ENCODE results near the gene KCNJ5. TPM values are rescaled to one million over a fixed set of nuclear protein-coding genes. Genes with fewer than 3 reads are reported as not detected.

Gene KCNJ5
- total RNA-seq, 1 donor = under 0.01 TPM

GRCh38 chr11:128884054-128884453 lies 7.1 kb upstream of the KCNJ5 start:
- Histone ChIP-seq H3K4me3 (ENCODE audit: low read length) (no peak overlapping the region), H3K9me3 (ENCODE audit: low read depth, low read length) (no peaks in the 10 kb centered on the region), H3K27me3 (ENCODE audit: insufficient read depth, low read length) (peaks cover 31% of the 10 kb centered on the region), H3K4me1 (ENCODE audit: insufficient read depth, low read length) (peaks cover 10% of the 10 kb centered on the region)

DNA sequence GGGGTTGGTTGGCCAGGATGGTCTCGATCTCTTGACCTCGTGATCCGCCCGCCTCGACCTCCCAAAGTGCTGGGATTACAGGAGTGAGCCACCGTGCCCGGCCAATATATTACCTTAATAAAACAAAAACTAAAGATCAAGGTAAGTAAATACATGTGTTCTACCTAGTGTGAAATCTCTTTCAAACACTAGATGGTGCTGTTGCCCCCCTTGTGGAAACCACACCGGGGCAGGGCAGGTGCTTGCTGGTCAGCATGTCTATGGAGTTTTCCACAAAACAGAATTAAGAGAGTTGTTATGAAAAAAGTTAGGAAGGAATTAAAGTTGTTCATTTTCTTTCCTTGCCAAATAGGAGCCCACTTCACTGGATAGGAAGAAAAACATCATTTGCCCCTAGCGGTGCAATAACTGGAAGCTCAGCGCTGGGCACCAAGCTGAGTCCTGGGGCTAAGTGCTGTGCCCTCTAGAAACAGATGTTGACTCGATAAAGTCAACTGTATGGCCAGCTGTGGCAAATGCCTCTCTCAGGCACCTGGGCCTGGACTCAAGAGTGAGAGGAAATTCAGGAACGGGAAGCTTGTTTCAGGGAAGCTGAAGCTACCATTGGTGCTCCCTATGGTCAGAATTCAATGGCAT lies 6.3 kb upstream of the KCNJ5 start:
- Histone ChIP-seq H3K9me3 (ENCODE audit: low read depth, low read length) (no peaks in the 10 kb centered on the region), H3K4me1 (ENCODE audit: insufficient read depth, low read length) (peaks cover 10% of the 10 kb centered on the region), H3K4me3 (ENCODE audit: low read length) (no peak overlapping the region), H3K27me3 (ENCODE audit: insufficient read depth, low read length) (peaks cover 39% of the 10 kb centered on the region)

- H3K27me3 ChIP-seq (ENCODE audit: insufficient read depth, low read length) = peaks cover 52% of the 10 kb centered on the region
- no peaks in the 10 kb centered on the region for H3K9me3 ChIP-seq (ENCODE audit: low read depth, low read length)
- H3K4me1 ChIP-seq (ENCODE audit: insufficient read depth, low read length) = peaks cover 24% of the 10 kb centered on the region
- H3K4me3 ChIP-seq (ENCODE audit: low read length) = no peak overlapping the region
Measured at GRCh38 chr11:128886406-128887124, 4.6 kb upstream of the KCNJ5 start.

DNA sequence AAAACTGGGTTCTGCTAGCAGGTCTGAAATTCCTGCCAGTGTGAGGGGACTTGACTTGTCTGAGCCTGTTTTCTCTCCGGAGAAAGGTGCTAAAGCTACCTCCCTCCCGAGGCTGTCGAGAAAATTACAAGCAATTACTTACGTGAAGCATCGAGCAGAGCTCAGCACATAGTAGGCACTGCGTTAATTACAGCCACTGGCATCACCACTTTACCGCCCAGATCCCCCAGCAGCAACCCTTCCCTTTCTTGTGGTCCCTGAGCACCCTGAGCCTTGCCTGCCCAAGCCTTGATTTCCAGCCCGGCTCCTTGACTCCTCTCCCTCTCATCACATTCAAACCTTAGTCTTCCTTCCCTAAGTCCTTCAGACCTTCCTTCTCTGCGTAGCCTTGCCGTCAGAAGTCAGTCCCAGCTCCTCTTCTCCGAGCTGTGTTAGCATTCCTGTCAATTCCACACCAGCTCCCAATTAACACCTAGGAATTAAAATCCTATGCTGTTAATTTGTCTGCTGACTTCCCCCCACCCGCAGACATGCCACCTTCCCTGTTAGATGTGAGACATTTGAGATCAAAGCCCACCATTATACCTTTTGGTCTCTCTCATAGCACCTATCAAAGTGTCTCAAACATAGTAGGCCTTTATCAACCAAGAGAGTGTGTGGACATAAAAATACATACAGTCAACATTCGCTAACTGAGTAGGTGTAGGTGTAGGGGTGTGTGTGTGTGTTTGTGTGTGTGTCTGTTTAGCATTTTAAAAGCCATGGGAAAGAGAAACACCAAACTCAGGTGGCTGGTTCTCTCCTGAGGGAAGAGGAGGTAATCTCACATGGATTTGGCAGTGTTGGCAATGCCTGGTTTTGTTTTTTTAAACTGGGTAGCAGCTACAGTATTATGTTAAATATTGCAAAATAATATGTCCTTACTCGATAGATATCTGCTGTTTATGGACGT lies 2.8 kb upstream of the KCNJ5 start:
- Histone ChIP-seq H3K4me1 (ENCODE audit: insufficient read depth, low read length) (peaks cover 30% of the 10 kb centered on the region), H3K27me3 (ENCODE audit: insufficient read depth, low read length) (peaks cover 60% of the 10 kb centered on the region), H3K4me3 (ENCODE audit: low read length) (no peak overlapping the region), H3K9me3 (ENCODE audit: low read depth, low read length) (no peaks in the 10 kb centered on the region)

- Histone ChIP-seq H3K9me3 (ENCODE audit: low read depth, low read length) (no peaks in the 10 kb centered on the region), H3K4me3 (ENCODE audit: low read length) (no peak overlapping the region), H3K27me3 (ENCODE audit: insufficient read depth, low read length) (peaks cover 55% of the 10 kb centered on the region), H3K4me1 (ENCODE audit: insufficient read depth, low read length) (peaks cover 30% of the 10 kb centered on the region)
Measured at GRCh38 chr11:128889657-128890213, 1.4 kb upstream of the KCNJ5 start.

- peaks cover 30% of the 10 kb centered on the region for H3K4me1 ChIP-seq (ENCODE audit: insufficient read depth, low read length)
- H3K4me3 ChIP-seq (ENCODE audit: low read length) = no peak overlapping the region
- H3K9me3 ChIP-seq (ENCODE audit: low read depth, low read length) = no peaks in the 10 kb centered on the region
- peaks cover 50% of the 10 kb centered on the region for H3K27me3 ChIP-seq (ENCODE audit: insufficient read depth, low read length)
Measured at GRCh38 chr11:128890216-128890542, 977 bp upstream of the KCNJ5 start.

DNA sequence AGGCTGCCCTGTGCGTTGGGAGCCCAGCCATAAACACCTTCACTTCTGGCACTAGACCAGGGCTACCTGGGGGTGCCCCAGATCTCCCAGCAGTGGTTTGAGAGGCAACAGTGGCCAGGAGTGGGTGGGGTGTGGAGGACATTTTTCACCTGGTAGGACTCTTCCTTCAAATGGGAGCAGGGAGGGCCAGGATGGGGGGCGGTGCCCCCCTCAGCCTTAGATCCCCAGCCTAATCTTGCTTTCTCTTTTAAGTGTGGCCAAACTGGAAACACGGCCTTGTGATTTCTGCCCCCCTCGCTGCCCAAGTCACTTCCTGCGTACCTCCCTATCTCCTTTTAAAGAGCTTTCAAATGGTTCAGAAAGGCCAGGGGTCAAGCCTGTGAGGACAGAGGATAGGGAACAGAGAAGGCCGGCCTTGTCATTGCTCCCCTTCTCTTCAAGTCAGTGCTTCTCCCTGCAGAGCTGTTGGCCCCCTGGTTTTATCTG lies 800 bp downstream of the KCNJ5 start:
- H3K4me3 ChIP-seq (ENCODE audit: low read length) = no peak overlapping the region
- H3K4me1 ChIP-seq (ENCODE audit: insufficient read depth, low read length) = peaks cover 24% of the 10 kb centered on the region
- H3K9me3 ChIP-seq (ENCODE audit: low read depth, low read length) = no peaks in the 10 kb centered on the region
- peaks cover 47% of the 10 kb centered on the region for H3K27me3 ChIP-seq (ENCODE audit: insufficient read depth, low read length)

GRCh38 chr11:128892866-128893565 lies 1.9 kb downstream of the KCNJ5 start:
- Histone ChIP-seq H3K4me1 (ENCODE audit: insufficient read depth, low read length) (peaks cover 20% of the 10 kb centered on the region), H3K4me3 (ENCODE audit: low read length) (no peak overlapping the region), H3K9me3 (ENCODE audit: low read depth, low read length) (no peaks in the 10 kb centered on the region), H3K27me3 (ENCODE audit: insufficient read depth, low read length) (peaks cover 39% of the 10 kb centered on the region)

DNA sequence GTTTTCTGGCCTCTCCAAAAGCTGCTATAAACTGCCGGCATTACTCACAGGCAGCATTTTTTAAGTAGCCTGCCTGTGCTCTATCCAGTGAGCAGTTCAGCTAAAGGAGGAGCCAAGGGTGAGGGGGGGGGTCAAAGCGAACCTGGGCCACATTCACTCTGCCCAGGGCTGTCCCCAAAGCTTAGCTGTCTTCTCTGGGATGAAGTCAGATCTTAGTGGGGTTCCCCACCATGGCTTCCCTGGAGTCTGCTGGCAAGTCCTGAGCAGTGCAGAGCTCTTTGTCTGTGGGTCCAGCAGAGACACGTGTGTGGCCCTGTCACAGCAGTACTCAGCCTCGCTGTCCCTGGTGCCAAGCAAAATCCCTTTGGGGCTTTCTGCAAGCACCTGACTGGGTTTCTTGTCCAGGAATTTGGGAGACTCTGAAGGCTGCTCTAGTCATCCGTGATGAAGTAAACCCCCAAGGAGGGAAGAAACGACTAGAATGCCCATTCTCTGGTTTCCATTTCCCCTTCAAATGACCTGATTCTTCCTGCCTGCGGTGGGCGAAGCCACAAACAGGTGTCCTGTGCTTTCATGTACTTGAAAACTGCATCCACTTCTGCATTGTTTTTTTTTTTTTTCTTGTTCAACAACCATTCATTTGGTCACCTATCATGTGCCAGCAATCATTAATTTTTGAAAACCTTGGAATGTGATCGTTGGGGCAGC lies 2.6 kb downstream of the KCNJ5 start:
- peaks cover 20% of the 10 kb centered on the region for H3K4me1 ChIP-seq (ENCODE audit: insufficient read depth, low read length)
- H3K27me3 ChIP-seq (ENCODE audit: insufficient read depth, low read length) = peaks cover 32% of the 10 kb centered on the region
- no peaks in the 10 kb centered on the region for H3K9me3 ChIP-seq (ENCODE audit: low read depth, low read length)
- no peak overlapping the region for H3K4me3 ChIP-seq (ENCODE audit: low read length)

DNA sequence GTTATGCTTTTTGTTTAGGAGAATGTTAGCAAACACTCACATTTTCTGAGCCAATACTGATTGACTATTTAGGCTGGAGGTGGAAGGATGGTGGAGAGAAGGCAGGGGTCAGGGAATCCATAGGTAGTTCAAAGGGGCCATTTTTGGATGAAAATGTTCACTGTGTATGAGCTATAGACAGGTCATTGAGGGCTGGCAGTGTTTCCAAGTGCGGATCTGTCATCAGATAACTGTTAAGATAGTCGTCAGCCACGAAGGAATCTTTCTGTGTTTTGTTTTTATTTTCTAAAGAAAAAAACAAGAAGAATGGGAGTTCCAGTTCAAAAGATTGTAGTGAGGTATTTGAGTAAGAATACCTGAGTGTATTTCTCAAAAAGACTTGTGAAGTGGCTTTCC lies 3.1 kb downstream of the KCNJ5 start:
- Histone ChIP-seq H3K4me1 (ENCODE audit: insufficient read depth, low read length) (peaks cover 20% of the 10 kb centered on the region), H3K4me3 (ENCODE audit: low read length) (no peak overlapping the region), H3K27me3 (ENCODE audit: insufficient read depth, low read length) (peaks cover 27% of the 10 kb centered on the region), H3K9me3 (ENCODE audit: low read depth, low read length) (no peaks in the 10 kb centered on the region)

GRCh38 chr11:128894685-128895084 lies 3.5 kb downstream of the KCNJ5 start:
- peaks cover 20% of the 10 kb centered on the region for H3K4me1 ChIP-seq (ENCODE audit: insufficient read depth, low read length)
- no peak overlapping the region for H3K4me3 ChIP-seq (ENCODE audit: low read length)
- no peaks in the 10 kb centered on the region for H3K9me3 ChIP-seq (ENCODE audit: low read depth, low read length)
- peaks cover 23% of the 10 kb centered on the region for H3K27me3 ChIP-seq (ENCODE audit: insufficient read depth, low read length)

DNA sequence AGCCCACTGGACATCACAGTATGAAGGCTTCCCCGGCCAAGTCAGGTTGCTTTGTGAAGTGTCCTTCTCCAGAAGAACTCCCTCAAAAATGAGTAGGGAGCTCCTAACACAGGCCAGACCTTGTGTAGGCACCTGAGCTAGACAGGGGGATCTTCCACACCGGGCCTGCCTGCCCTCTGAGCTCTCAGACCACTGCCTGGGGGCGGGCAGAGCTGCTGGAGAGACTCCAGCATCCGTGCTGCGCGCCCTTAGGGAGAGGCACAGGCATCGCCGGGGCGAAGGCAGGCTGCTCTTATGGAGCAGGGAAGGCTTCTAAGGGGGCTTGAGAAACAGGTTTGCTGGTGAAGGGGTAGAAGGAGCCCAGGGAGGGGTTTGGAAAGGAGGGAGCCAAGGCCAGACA lies 4.4 kb downstream of the KCNJ5 start:
- peaks cover 14% of the 10 kb centered on the region for H3K27me3 ChIP-seq (ENCODE audit: insufficient read depth, low read length)
- H3K9me3 ChIP-seq (ENCODE audit: low read depth, low read length) = no peaks in the 10 kb centered on the region
- H3K4me1 ChIP-seq (ENCODE audit: insufficient read depth, low read length) = peaks cover 13% of the 10 kb centered on the region
- H3K4me3 ChIP-seq (ENCODE audit: low read length) = no peak overlapping the region

DNA sequence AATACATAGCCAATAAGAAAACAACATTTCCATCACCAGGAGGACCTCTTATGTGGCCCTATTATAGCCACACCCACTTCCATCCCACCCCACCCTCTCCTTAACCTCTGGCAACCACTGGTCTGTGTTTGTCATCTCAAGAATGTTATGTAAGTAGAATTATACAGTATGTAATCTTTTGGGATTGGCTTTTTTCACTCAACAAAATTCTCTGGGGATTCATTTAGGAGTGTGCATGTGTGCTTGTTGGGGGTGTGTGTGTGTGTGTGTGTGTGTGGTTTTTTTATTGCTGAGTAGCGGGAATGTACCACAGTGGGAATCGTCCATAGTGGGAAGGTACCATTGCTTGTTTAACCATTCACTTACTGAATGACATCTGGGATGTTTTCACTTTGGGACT lies 5.2 kb downstream of the KCNJ5 start:
- H3K27me3 ChIP-seq (ENCODE audit: insufficient read depth, low read length) = peaks cover 10% of the 10 kb centered on the region
- H3K4me3 ChIP-seq (ENCODE audit: low read length) = no peak overlapping the region
- no peaks in the 10 kb centered on the region for H3K9me3 ChIP-seq (ENCODE audit: low read depth, low read length)
- H3K4me1 ChIP-seq (ENCODE audit: insufficient read depth, low read length) = peaks cover 8% of the 10 kb centered on the region

- Histone ChIP-seq H3K27me3 (ENCODE audit: insufficient read depth, low read length) (no peaks in the 10 kb centered on the region), H3K4me3 (ENCODE audit: low read length) (no peak overlapping the region)
Measured at GRCh38 chr11:128897826-128898225, 6.7 kb downstream of the KCNJ5 start.

More at GRCh38 chr11:128897826-128898225, 6.7 kb downstream of the KCNJ5 start:
- Histone ChIP-seq H3K9me3 (ENCODE audit: low read depth, low read length) (no peaks in the 10 kb centered on the region), H3K4me1 (ENCODE audit: insufficient read depth, low read length) (no peaks in the 10 kb centered on the region)

Measured in mononuclear cell (primary cell).